Fibroblast of upper back skin (primary cell): Measurements from ENCODE around the gene PRSS56.

Source experiments
- DNase-seq: peaks from one replicate; pipeline ENCODE4 v3.0.0-alpha.2; 2013

The PRSS56 gene

DNA sequence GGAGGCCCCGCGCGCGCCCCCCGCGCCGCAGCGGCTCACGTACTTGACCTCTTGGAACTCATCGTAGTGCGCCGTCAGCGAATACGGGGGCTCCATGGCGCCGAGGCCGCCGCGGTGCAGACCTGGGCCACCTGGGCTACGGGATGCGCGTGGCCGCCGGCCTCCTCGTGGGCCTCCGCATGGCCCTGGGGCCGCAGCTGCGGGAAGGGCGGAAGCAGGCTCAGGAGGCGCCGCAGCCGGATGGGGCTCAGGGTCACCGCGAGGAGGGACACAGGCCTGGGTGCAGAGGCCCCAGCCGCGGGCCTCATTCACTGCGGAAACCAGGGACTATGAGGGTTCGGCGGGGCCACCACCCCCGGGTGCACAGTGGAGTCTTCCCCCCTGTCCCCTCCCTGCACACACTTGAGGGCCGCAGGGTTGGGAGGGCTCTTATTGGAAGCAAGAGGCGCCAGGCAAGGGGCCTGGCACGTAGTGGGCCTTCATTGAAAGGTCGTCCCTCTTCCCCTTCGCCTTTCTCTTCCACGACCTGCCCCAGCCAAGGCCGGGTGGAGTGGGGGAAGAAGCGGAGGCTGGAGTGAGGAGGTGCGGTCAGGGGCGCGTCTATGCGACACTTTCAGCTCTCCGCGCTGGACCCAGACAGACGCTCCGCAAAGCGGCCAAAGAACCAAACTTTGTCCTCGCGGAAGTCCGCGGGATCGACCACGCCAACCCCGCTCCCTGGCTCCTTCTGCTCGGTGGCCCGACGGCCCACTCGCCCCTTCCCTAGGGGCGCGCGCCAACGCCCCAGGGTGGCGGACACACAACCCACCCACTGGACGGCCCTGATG is 33.4 kb upstream of the PRSS56 start:
- DNase-seq: no peak

- DNase-seq: no peak
Observed at GRCh38 chr2:232487385-232488096, 32.6 kb upstream of the PRSS56 start, which contains the start of gene ECEL1. TSS of gene ECEL1 (minus strand) at chr2:232487834. CDS start at chr2:232486653, 1,181 bp downstream.

DNA sequence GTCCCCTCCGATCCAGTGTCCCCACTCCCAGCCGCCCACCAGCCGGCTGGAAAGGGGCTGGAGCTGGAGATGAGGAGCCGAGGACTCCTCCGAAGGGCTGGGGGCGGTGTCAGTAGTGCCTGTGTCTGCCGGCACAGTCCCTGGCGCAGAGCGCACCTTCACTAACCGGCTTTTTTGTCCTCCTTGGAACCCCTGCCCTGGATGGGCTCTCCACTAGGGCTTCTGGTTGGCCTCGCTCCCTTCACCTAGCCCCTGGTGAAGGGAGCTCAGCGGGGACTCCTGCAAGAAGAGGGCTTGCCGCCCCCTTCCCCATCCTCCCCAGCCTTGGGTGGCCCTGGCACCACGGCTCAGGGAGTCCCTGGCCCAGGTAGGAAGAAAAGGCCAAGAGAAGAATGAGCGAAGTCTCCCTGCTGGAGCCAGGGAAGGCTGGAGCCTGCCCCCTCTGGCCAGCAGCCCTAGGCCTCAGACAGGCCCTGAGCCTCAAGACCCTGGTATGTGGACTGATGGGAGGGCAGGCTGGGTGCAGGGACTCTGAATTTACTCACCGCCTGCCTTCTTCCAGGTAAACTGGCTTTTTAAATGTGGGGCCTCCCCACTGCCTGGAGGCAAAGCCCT is 32.0 kb upstream of the PRSS56 start:
- no peak for DNase-seq

DNA sequence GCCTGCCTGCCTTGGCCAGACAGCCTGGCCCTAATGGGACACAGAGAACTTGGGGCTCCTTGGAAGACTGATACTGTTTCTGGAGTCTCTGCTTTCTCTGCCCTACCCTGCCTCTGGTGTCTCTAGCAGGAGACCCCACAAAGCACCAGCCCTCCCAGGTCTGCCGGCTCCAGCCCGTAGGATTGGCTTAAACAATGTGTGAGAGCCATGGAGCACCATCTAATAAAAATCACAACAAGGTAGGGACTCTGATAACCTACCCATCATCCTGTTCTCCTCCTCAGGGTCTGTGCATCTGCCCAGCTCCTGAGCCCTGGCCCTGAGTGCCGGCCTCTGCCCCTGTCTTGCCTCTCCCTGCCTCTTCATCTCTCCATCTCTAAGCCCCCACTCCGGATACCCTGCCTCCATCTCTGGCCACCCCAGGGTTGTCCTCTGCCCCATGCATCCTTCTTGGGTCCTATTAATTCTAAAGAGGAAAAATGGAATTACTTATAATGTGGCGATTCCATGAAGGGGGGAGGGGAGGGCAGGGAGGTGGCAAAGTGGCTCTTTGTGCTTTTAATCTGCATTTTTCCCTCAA is 31.4 kb upstream of the PRSS56 start:
- no peak for DNase-seq

DNA sequence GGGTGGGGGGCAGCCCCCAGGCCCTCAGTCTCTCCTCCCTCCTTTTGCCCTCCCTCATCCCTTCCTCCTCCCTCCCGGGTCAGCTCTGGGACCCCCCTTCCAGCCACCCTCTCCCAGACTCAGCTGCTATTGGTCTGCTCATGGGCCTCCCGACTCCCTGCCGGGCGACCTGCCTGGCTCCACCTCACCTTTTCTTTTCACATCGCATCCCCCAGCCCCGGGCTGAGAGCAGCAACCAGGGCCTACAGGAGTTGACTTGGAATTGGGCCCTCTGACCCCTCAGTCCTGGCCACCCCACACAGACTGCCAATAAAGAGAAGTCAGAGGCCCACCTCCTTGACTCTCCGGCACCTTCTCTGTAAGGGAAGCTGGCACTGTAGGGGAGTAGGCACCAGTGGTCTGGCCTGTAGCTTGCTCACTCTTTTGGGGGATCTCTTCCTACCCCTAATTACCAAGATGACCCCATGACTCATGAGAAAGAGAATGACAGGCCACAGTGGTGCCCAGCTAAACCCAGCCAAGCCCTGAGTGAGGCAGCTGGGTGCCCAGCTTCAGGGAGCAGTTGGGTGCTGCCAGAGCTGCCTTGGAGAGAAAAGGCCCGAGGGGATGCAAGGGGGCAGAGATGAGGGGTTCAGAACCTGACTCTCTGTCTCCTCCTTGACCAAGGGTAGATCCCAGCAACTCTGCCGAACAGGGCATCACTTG is 30.5 kb upstream of the PRSS56 start:
- DNase-seq: no peak

- no peak for DNase-seq
Observed at GRCh38 chr2:232490221-232491138, 29.7 kb upstream of the PRSS56 start.

GRCh38 chr2:232491139-232491780 is 28.9 kb upstream of the PRSS56 start:
- no peak for DNase-seq

DNA sequence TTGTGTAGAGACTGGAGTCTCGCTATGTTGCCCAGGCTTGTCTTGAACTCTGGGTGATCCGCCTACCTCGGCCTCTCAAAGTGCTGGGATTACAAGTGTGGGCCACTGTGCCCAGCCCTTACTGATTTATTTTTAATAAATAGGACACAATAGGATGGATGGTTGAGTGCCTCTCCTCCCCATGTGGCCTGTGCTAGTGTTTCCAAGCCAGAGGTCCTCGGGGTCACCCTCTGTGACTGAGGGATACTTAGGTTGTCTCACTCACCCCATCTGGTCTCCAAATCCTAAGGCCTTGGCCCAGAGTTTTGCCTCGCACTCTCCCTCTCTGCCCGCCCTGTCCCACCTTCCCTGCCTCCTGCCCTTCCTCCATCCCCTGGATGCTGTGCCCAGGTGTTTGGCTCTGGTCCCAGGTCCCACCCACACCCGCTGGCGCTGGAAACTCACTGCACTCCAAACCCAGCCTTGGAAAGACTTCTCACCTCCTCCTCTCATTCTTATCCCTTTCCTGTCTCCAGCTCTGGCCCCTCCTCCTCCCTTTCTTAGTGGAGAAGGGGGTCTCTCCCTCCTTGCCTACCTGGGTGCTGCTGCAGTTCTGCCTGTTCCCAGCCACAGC is 27.8 kb upstream of the PRSS56 start:
- DNase-seq: no peak

DNA sequence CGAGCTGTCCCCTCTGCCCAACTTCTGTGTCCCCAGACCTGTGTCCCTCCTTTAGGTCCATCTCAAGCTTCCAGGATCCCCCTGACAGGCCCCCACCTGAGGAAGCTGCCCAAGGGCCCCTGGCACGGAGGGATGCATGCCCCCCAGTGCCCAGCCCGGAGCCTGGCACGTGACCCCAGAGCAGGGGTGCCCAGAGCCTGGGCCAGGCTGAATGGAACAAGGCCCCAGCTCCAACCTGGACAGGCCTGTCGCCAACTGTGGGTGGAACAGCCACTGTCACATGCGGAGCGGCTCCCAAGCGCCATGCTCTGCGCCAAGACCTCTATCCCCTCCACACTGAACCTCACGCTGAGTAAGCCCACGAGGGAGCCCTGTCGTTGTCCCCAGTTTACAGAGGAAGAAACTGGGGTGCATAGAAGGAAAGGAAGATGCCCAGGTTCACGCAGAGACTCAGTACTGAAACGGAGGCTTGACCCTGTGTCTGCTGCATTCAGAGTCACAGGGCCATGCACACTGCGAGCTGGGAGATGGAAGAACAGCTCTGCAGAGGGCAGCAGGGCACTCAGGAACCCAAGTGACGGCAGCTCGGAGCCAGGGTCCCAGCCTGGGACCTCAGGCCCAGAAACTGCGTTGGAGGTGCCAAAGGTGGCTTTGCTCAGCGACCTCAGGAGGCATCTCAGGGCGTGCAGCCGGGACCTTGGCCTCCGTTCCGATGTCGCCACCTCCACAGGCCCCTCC is 27.1 kb upstream of the PRSS56 start:
- no peak for DNase-seq

DNA sequence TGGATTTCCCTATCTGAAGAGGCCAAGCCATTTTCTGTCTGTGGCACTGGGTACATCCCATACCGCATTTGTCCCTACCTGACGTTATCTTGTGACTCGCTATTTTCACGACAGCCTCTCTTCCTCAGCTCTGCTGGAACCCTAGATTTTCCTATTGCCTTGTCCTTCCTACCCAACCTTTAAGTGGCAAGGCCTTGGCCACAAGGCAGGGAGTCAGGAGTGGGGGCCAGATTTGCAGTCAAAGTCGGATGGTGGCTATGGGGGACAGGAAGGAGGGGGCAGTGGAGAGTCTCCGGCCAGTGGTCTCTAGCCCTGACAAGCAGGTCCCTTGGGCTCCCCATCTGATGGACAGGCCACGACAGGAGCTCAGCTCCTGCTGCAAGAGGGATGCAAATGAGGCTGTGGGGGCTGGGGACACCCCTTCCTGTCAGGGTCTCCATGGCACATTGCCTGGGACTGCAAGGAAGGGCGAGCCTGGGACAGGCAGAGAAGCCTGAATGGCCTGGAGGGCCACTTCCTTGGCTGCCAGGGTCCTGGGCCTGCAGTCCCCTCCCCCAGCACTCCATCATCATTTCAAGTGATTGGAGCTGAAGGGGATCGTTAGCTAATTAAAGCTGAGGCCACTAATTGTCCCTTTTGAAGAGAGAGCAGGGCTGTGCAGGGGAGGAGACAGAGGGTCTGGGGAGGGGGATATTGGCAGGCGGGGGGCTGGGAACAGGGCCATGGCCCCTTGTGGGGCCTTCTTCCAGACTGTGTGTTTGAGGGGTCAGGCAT is 26.3 kb upstream of the PRSS56 start:
- no peak for DNase-seq

GRCh38 chr2:232494542-232494941 is 25.6 kb upstream of the PRSS56 start:
- DNase-seq: no peak

- DNase-seq: no peak
Observed at GRCh38 chr2:232495292-232495691, 24.9 kb upstream of the PRSS56 start.

- no peak for DNase-seq
Observed at GRCh38 chr2:232496501-232497270, 23.5 kb upstream of the PRSS56 start.

DNA sequence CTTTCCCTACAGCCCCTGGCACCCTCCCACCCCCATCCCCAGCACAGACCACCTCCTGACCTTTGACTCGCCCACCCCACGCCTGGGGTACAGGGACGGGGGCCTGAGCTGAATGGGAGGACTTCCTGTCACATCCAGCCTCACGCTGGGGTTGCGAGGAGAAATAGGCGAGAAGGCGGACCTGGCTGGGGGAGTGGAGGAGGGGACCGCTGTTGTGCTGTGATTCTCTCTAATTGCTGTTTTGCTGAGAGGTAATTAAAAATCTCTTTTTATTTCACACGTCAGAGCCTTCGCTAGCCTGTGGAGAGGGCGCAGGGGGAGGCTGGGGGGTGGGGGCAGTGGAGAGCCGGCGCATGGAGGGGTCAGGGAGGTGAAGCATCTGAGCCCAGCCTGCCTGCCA is 22.8 kb upstream of the PRSS56 start:
- DNase-seq: no peak

GRCh38 chr2:232498452-232498851 is 21.7 kb upstream of the PRSS56 start:
- no peak for DNase-seq

GRCh38 chr2:232501331-232501771 is 18.8 kb upstream of the PRSS56 start:
- DNase-seq: no peak

GRCh38 chr2:232501794-232502390 is 18.3 kb upstream of the PRSS56 start:
- no peak for DNase-seq

GRCh38 chr2:232502511-232502910 is 17.7 kb upstream of the PRSS56 start:
- DNase-seq: no peak
